Activated CD8-positive, alpha-beta T cell treated with anti-CD3 and anti-CD28 coated beads, Interleukin-2, amount 10 ng/mL, durations not matched to agents 7 days and 5 days (primary cell): ENCODE measurements around the gene RAMAC. TPM values are rescaled to one million over a fixed set of nuclear protein-coding genes. Genes with fewer than 3 reads are reported as not detected.
"Not testable (repeated sequence)": the region's sequence is repeated elsewhere in the genome, so short reads cannot be mapped to it uniquely, and the experiment has no call there.

Experiments used
- ATAC-seq: fragments of 150-1000 bp; cut with Tn5 transposase; one replicate; pipeline ENCODE4 v1.10.0; 2021; ENCODE audit warnings: moderate library complexity
- CTCF ChIA-PET: fragments of 350-600 bp; sonication (Branson Sonifier 250); formaldehyde crosslinking; loops from one replicate; lab custom pipeline; 2021; ENCODE audit warnings: antibody characterized with exemption; lab: Charles Lee
- POLR2A ChIA-PET: fragments of 350-600 bp; sonication (Branson Sonifier 250); formaldehyde crosslinking; loops from one replicate; lab custom pipeline; 2021; ENCODE audit warnings: antibody characterized with exemption; lab: Charles Lee
- DNase-seq: peaks from one replicate; pipeline ENCODE4 v3.0.0-alpha.2; 2020
- H3K27ac Mint-ChIP-seq: one replicate; pipeline ENCODE4 v1.8.0; 2021; ENCODE audit warnings: mild to moderate bottlenecking, mixed read lengths
- H3K27me3 Mint-ChIP-seq: one replicate; pipeline ENCODE4 v1.8.0; 2021; ENCODE audit warnings: low read depth, mixed read lengths
- H3K36me3 Mint-ChIP-seq: one replicate; pipeline ENCODE4 v1.8.0; 2021; ENCODE audit warnings: low read depth, mixed read lengths
- H3K4me1 Mint-ChIP-seq: one replicate; pipeline ENCODE4 v1.8.0; 2021; ENCODE audit warnings: low read depth, mixed read lengths
- H3K4me3 Mint-ChIP-seq: one replicate; pipeline ENCODE4 v1.8.0; 2021; ENCODE audit warnings: mild to moderate bottlenecking, mixed read lengths
- H3K9me3 Mint-ChIP-seq: one replicate; pipeline ENCODE4 v1.8.0; 2022; ENCODE audit warnings: mixed read lengths; ENCODE audit not compliant: insufficient read depth
- total RNA-seq, 2 experiments: library from RNA; stranded (reverse); gene quantifications; one replicate each; pipeline ENCODE4 v1.2.3, GENCODE V29; 2021

RAMAC gene
- total RNA-seq, result 10 to 100 TPM; 25.8 to 27.0 TPM

- ATAC-seq (peak; percentile 93), DNase-seq (peak; percentile 95)
- no peaks in the 10 kb centered on the region for H3K27me3 Mint-ChIP-seq
- ChIA-PET POLR2A (interaction anchor here (0.5 to 2.0 kb wide), 15 partner anchors 9 to 445 kb away, joined by 3 to 10 read pairs (median 3); partner anchors contain the start of genes C15orf40, RPS17 and WHAMM), CTCF (interaction anchor here (0.7 to 3.8 kb wide), 7 partner anchors 14 to 455 kb away, joined by 3 to 28 read pairs (median 4); partner anchors contain the start of genes C15orf40 and RPS17)
- H3K4me1 Mint-ChIP-seq, result peaks cover 36% of the 10 kb centered on the region
- peaks cover 39% of the 10 kb centered on the region for H3K36me3 Mint-ChIP-seq
- peak within 1 kb of the TSS; percentile 97 for H3K27ac Mint-ChIP-seq
- no peaks in the 10 kb centered on the region for H3K9me3 Mint-ChIP-seq
- peak within 1 kb of the TSS; percentile 98 for H3K4me3 Mint-ChIP-seq
Measured at GRCh38 chr15:82985688-82986441, at the start of gene RAMAC. Gene RAMAC (plus strand): TSS chr15:82986210. CDS start chr15:82989019, 2,809 bp downstream.

GRCh38 chr15:82936966-82937711, 48.9 kb upstream of the RAMAC start:
- DNase-seq (no peak), ATAC-seq (no peak)
- Mint-ChIP-seq H3K4me3 (no peak overlapping the region), H3K4me1 (no peaks in the 10 kb centered on the region), H3K27me3 (peaks cover 5% of the 10 kb centered on the region), H3K36me3 (no peaks in the 10 kb centered on the region), H3K27ac (no peak overlapping the region), H3K9me3 (no peaks in the 10 kb centered on the region)
- POLR2A ChIA-PET, result interaction anchor here (0.8 kb wide), 1 partner anchor 23 kb away, joined by 3 read pairs; no protein-coding TSS in a partner anchor
- CTCF ChIA-PET, result no interaction called here

- Mint-ChIP-seq H3K27me3 (peaks cover 5% of the 10 kb centered on the region), H3K4me1 (no peaks in the 10 kb centered on the region), H3K27ac (no peak overlapping the region), H3K36me3 (no peaks in the 10 kb centered on the region), H3K4me3 (no peak overlapping the region), H3K9me3 (no peaks in the 10 kb centered on the region)
- no peak for ATAC-seq
- no peak for DNase-seq
- ChIA-PET POLR2A (no interaction called here), CTCF (no interaction called here)
Measured at GRCh38 chr15:82937712-82938058, 48.3 kb upstream of the RAMAC start.

- CTCF ChIA-PET, POLR2A ChIA-PET, H3K4me3 Mint-ChIP-seq, H3K27ac Mint-ChIP-seq, ATAC-seq, DNase-seq, H3K27me3 Mint-ChIP-seq, H3K36me3 Mint-ChIP-seq, H3K4me1 Mint-ChIP-seq, H3K9me3 Mint-ChIP-seq: not testable (repeated sequence)
Measured at GRCh38 chr15:82939678-82940077, 46.3 kb upstream of the RAMAC start.

- H3K27ac Mint-ChIP-seq, result no peak overlapping the region
Measured at GRCh38 chr15:82942691-82943090, 43.3 kb upstream of the RAMAC start.

DNA sequence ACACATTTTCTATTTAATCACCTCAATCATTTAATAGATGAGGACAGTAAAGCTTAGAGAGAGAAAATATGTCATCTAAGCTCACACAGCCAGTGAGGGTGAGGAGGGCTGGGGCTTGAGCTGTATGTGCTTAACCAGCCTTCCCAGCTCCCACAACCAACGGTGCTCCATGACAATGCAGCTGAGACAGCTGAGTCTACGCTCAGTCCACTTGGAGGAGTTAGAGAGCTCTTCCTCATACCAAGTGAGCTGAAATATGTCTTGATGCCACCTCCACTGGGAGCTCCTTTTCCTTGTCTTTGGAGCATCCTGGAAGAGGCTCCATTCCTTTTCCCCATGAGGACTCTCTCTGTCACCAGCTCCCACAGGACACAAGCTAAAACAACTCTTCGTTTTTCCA, 42.8 kb upstream of the RAMAC start:
- no peak for ATAC-seq
- DNase-seq, result no peak
- ChIA-PET CTCF (no interaction called here), POLR2A (no interaction called here)
- H3K4me1 Mint-ChIP-seq, result no peaks in the 10 kb centered on the region
- peaks cover 11% of the 10 kb centered on the region for H3K27me3 Mint-ChIP-seq
- no peak overlapping the region for H3K27ac Mint-ChIP-seq
- no peaks in the 10 kb centered on the region for H3K9me3 Mint-ChIP-seq
- H3K36me3 Mint-ChIP-seq, result no peaks in the 10 kb centered on the region
- H3K4me3 Mint-ChIP-seq, result no peak overlapping the region

More at GRCh38 chr15:82942691-82943090, 43.3 kb upstream of the RAMAC start:
- CTCF ChIA-PET, result no interaction called here
- POLR2A ChIA-PET, result no interaction called here
- no peak for DNase-seq
- Mint-ChIP-seq H3K27me3 (peaks cover 11% of the 10 kb centered on the region), H3K36me3 (no peaks in the 10 kb centered on the region), H3K4me3 (no peak overlapping the region), H3K4me1 (no peaks in the 10 kb centered on the region), H3K9me3 (no peaks in the 10 kb centered on the region)
- no peak for ATAC-seq

DNA sequence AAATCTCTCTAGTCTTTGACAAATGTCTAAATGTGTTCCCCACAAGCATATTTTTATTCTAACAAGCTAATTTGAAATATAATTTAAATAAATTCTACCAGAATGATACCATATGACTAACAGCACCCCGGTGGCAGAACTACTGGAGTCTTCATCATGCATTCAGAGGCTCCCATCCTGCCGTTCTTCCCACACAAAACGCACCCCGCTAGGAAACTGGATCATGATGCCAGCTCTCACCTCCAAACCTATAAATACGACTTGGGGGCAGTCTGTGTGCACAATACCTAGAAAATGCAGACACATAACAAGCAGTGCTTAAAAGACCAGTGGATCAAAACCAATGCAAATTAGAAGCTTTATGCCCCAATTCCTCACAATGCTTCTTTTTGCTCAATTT, 42.0 kb upstream of the RAMAC start:
- Mint-ChIP-seq H3K9me3 (no peaks in the 10 kb centered on the region), H3K27me3 (peaks cover 11% of the 10 kb centered on the region), H3K4me1 (no peaks in the 10 kb centered on the region), H3K27ac (no peak overlapping the region), H3K4me3 (no peak overlapping the region), H3K36me3 (no peaks in the 10 kb centered on the region)
- DNase-seq (no peak), ATAC-seq (no peak)
- ChIA-PET POLR2A (no interaction called here), CTCF (no interaction called here)

DNA sequence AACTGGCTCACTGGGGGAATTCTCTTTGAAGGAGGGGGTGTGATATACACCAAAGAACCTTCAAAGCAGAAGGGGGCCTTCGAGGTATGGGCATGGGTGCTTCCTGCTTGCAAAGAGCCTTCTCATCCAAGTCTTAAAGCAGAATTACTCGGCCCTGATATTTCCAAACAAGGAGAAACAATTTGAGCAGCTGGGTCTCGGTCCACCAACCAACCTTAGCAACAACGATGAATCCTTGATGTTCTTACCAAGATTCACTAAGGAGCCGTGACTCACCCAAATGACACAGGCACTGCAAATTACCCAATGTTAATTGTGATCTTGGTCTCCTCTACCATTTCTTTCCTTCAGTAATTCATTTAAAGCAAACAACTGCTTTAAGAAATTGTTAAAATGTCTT, 41.2 kb upstream of the RAMAC start:
- POLR2A ChIA-PET, result no interaction called here
- H3K4me1 Mint-ChIP-seq, result no peaks in the 10 kb centered on the region
- no peak overlapping the region for H3K4me3 Mint-ChIP-seq
- CTCF ChIA-PET, result no interaction called here
- DNase-seq (no peak), ATAC-seq (no peak)
- no peaks in the 10 kb centered on the region for H3K36me3 Mint-ChIP-seq
- H3K27ac Mint-ChIP-seq, result no peak overlapping the region
- H3K27me3 Mint-ChIP-seq, result peaks cover 11% of the 10 kb centered on the region
- H3K9me3 Mint-ChIP-seq, result no peaks in the 10 kb centered on the region

- H3K27ac Mint-ChIP-seq, result no peak overlapping the region
- H3K27me3 Mint-ChIP-seq, result peaks cover 11% of the 10 kb centered on the region
- DNase-seq (no peak), ATAC-seq (no peak)
- ChIA-PET POLR2A (no interaction called here), CTCF (no interaction called here)
- no peaks in the 10 kb centered on the region for H3K4me1 Mint-ChIP-seq
- no peaks in the 10 kb centered on the region for H3K36me3 Mint-ChIP-seq
- H3K4me3 Mint-ChIP-seq, result no peak overlapping the region
- no peaks in the 10 kb centered on the region for H3K9me3 Mint-ChIP-seq
Measured at GRCh38 chr15:82945326-82945725, 40.7 kb upstream of the RAMAC start.

DNA sequence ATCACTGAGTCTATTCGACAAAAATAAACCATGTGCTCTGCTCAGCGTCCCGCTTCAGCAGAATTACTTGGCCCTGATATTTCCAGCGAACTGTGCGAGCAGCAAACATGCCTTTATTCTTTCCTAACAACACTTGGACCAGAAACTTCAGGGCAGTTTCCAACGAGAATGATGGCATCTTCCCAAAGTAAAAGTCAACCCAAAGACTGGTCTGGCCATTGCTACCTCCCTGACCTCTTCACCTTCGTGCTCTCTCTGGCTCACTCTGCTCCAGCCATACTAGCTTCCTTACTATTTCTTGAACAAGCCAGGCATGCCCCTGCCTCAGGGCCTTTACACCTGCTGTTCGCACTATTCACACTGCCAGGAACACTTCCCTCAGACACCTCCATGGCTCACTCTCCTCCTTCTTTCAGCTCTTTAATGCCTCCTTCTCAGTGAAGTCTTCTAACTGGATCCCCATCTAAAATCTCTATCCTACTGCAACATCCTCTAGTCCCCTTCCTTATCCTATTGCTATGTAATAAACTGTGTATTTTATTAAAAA, 39.8 kb upstream of the RAMAC start:
- CTCF ChIA-PET, result no interaction called here
- H3K27ac Mint-ChIP-seq, result no peak overlapping the region
- POLR2A ChIA-PET, result no interaction called here
- H3K9me3 Mint-ChIP-seq, result no peaks in the 10 kb centered on the region
- ATAC-seq (no peak), DNase-seq (no peak)
- no peak overlapping the region for H3K4me3 Mint-ChIP-seq
- no peaks in the 10 kb centered on the region for H3K4me1 Mint-ChIP-seq
- H3K27me3 Mint-ChIP-seq, result peaks cover 11% of the 10 kb centered on the region
- H3K36me3 Mint-ChIP-seq, result no peaks in the 10 kb centered on the region

- Mint-ChIP-seq H3K27ac (no peak overlapping the region), H3K9me3 (no peaks in the 10 kb centered on the region), H3K27me3 (peaks cover 12% of the 10 kb centered on the region), H3K4me3 (no peak overlapping the region), H3K4me1 (no peaks in the 10 kb centered on the region), H3K36me3 (no peaks in the 10 kb centered on the region)
- ChIA-PET POLR2A (no interaction called here), CTCF (interaction anchor here (0.6 kb wide), 1 partner anchor 1121 kb away, joined by 3 read pairs; no protein-coding TSS in a partner anchor)
- no peak for DNase-seq
- no peak for ATAC-seq
Measured at GRCh38 chr15:82950295-82950694, 35.7 kb upstream of the RAMAC start.
